BE2C (cell line): Measurements from ENCODE around the gene DCAF7.

Experiments used
- DNase-seq: peaks from one replicate; pipeline ENCODE4 v3.0.0-alpha.2; 2020
- H3K27me3 ChIP-seq: fragments of 250-450 bp; sonication (Bioruptor Pico); 2 replicates; pipeline ENCODE4 v1.5.1; 2020; ENCODE audit warnings: mild to moderate bottlenecking
- H3K36me3 ChIP-seq: fragments of 250-450 bp; sonication (Bioruptor Pico); 2 replicates; pipeline ENCODE4 v1.5.1; 2020; ENCODE audit warnings: mild to moderate bottlenecking
- H3K4me1 ChIP-seq: fragments of 250-450 bp; sonication (Bioruptor Pico); 2 replicates; pipeline ENCODE4 v1.5.1; 2020
- H3K4me3 ChIP-seq: 2 replicates; pipeline ENCODE4 v1.5.1; 2011; ENCODE audit warnings: low read depth, low read length
- H3K9me3 ChIP-seq: fragments of 250-450 bp; sonication (Bioruptor Pico); 2 replicates; pipeline ENCODE4 v1.5.1; 2020
- TF ChIP-seq, protein P1 (sequence below): IDR thresholded peaks from 2 replicates; pipeline ENCODE4 v1.5.1; 2012; ENCODE audit warnings: mild to moderate bottlenecking, low read depth, low read length

DCAF7 gene

GRCh38 chr17:63506627-63507026 is 43.6 kb upstream of the DCAF7 start:
- H3K9me3 ChIP-seq, result no peaks in the 10 kb centered on the region
- H3K36me3 ChIP-seq, result no peaks in the 10 kb centered on the region
- H3K27me3 ChIP-seq, result no peaks in the 10 kb centered on the region
- TF ChIP-seq, protein P1, sequence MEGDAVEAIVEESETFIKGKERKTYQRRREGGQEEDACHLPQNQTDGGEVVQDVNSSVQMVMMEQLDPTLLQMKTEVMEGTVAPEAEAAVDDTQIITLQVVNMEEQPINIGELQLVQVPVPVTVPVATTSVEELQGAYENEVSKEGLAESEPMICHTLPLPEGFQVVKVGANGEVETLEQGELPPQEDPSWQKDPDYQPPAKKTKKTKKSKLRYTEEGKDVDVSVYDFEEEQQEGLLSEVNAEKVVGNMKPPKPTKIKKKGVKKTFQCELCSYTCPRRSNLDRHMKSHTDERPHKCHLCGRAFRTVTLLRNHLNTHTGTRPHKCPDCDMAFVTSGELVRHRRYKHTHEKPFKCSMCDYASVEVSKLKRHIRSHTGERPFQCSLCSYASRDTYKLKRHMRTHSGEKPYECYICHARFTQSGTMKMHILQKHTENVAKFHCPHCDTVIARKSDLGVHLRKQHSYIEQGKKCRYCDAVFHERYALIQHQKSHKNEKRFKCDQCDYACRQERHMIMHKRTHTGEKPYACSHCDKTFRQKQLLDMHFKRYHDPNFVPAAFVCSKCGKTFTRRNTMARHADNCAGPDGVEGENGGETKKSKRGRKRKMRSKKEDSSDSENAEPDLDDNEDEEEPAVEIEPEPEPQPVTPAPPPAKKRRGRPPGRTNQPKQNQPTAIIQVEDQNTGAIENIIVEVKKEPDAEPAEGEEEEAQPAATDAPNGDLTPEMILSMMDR, result no peak
- no peak for DNase-seq
- no peaks in the 10 kb centered on the region for H3K4me1 ChIP-seq
- H3K4me3 ChIP-seq, result no peak overlapping the region

DNA sequence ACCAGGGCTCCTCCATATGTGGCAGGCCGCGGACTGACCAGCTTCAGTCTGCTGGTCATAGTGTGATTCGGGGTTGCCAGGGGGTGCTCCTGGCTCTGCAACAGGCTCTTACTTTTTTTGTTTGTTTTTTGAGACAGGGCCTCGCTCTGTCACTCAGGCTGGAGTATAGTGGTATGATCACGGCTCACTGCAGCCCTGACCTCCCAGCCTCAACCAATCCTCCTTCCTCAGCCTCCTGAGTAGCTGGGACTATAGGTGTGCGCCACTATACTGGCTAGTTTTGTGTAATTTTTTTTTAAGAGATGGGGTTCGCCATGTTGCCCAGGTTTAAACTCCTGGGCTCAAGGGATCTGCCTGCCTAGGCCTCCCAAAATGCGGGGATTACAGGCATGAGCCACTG is 38.9 kb upstream of the DCAF7 start:
- Histone ChIP-seq H3K9me3 (no peaks in the 10 kb centered on the region), H3K4me1 (no peaks in the 10 kb centered on the region), H3K36me3 (no peaks in the 10 kb centered on the region), H3K27me3 (no peaks in the 10 kb centered on the region), H3K4me3 (no peak overlapping the region)
- DNase-seq, result no peak
- TF ChIP-seq, protein P1, result no peak

DNA sequence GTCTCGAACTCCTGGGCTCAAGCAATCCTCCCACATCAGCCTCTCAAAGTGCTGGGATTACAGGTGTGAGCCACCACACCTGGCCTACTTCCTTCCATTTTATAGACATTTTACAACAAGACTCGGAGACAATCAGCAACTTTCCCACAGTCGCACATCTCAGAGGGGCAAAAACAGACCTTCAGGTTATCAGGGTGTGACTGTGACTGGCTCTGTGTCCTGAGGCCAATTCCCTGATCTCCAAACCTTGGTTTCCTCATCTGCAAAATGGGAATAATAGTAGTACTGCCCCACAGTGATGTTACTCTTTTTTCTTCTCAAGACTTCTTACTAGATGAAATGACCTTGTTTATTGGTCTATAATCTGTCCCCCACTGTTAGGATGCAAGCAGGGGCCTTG is 37.9 kb upstream of the DCAF7 start:
- no peak overlapping the region for H3K4me3 ChIP-seq
- TF ChIP-seq, protein P1, result no peak
- no peaks in the 10 kb centered on the region for H3K9me3 ChIP-seq
- H3K27me3 ChIP-seq, result no peaks in the 10 kb centered on the region
- H3K4me1 ChIP-seq, result no peaks in the 10 kb centered on the region; the same call in 1 of the 2 replicates
- no peak for DNase-seq
- H3K36me3 ChIP-seq, result no peaks in the 10 kb centered on the region

DNA sequence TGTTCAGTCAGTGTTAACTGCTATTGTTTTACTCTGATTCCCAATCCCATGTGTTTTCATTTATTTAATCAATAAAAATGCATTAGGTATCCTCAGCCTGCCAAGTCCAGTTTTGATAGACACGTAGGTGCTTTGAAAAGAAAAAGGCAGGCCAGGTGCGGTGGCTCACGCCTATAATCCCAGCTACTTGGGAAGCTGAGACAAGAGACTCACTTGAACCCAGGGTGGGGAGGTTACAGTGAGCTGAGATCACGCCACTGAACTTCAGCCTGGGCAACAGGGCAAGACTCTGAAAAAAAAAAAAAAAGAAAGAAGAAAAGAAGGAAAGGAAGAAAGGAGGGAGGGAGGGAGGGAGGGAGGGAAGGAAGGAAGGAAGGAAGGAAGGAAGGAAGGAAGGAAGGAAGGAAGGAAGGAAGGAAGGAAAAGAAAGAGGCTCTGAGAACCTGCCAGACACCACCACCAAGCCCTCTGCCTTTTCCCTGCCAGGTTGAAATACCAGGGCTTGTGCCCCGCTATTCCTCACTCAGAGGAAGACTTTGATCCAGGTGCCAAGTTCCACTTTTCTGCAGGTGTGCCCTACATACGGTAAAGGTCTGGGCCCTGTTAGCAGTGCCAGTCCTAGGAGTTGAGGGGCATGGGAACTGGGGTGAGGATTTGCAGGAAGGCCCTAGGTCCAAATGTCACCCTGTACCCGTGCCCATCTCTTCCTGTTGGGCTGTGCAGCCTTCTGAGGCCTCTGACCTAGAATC is 37.2 kb upstream of the DCAF7 start:
- no peaks in the 10 kb centered on the region for H3K9me3 ChIP-seq
- H3K4me1 ChIP-seq, result no peaks in the 10 kb centered on the region; the same call in 1 of the 2 replicates
- TF ChIP-seq, protein P1, result no peak
- H3K27me3 ChIP-seq, result no peaks in the 10 kb centered on the region
- no peaks in the 10 kb centered on the region for H3K36me3 ChIP-seq
- no peak for DNase-seq
- H3K4me3 ChIP-seq, result no peak overlapping the region

GRCh38 chr17:63514477-63514876 is 35.8 kb upstream of the DCAF7 start:
- H3K27me3 ChIP-seq, result no peaks in the 10 kb centered on the region
- TF ChIP-seq, protein P1, result no peak
- H3K4me3 ChIP-seq, result no peak overlapping the region
- no peak for DNase-seq
- H3K36me3 ChIP-seq, result no peaks in the 10 kb centered on the region
- H3K9me3 ChIP-seq, result no peaks in the 10 kb centered on the region
- H3K4me1 ChIP-seq, result no peaks in the 10 kb centered on the region; the same call in 1 of the 2 replicates

- H3K27me3 ChIP-seq, result no peaks in the 10 kb centered on the region
Observed at GRCh38 chr17:63514974-63515373, 35.3 kb upstream of the DCAF7 start.

More at GRCh38 chr17:63514974-63515373, 35.3 kb upstream of the DCAF7 start:
- DNase-seq, result no peak
- H3K4me1 ChIP-seq, result no peaks in the 10 kb centered on the region; the same call in 1 of the 2 replicates
- H3K4me3 ChIP-seq, result no peak overlapping the region
- H3K9me3 ChIP-seq, result no peaks in the 10 kb centered on the region
- no peaks in the 10 kb centered on the region for H3K36me3 ChIP-seq
- TF ChIP-seq, protein P1, result no peak
